Measurements from ENCODE around the gene SLC30A2.
A peak's percentile ranks its signal among the peaks of the same experiment; 100 is the strongest.

SLC30A2 gene

DNA sequence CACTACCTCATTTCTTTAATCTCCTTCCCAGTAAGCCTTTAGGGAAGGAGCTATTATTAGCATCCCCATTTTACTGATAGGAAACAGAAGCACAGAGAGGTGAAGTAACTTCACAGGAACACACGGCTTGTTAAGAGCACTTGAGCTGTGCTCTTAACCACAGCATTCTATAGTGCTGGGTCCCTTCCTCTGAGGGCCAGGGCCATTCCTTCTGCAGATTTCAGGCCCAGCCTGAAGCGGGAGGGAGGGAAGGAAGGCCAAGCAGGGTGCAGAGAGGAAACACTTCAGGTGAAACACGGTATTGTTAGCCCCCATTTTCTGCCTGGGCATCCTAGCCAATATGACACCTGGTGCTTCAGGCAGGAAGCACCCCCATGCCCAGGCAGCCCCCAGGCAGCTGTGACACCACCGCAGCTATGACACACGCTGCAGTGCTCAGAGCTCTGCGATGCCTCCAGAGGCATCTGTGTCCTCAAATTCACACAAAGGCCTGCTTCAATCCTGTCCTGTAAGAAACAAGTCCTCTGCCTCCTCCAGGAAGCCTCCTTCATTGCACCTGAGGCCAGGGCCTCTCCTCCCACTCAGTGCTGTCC is 28.9 kb downstream of the SLC30A2 start:
- H3K27me3 ChIP-seq (ENCODE audit: insufficient read depth, low read length) = no peaks in the 10 kb centered on the region
- no peaks in the 10 kb centered on the region for H3K4me1 ChIP-seq (ENCODE audit: insufficient read depth, low read length)
- 0 out of 2 replicates have a peak overlapping the region, but pooled peaks have one; percentile 21 for H3K9ac ChIP-seq (ENCODE audit: low read depth, low read length)
- no peaks in the 10 kb centered on the region for H3K9me3 ChIP-seq (ENCODE audit: insufficient read depth, low read depth, low read length)
- no peaks in the 10 kb centered on the region for H3K36me3 ChIP-seq (ENCODE audit: insufficient read depth, low read depth, low read length)
- no peak overlapping the region for H3K27ac ChIP-seq (ENCODE audit: low read length)
- no peak overlapping the region for H3K4me3 ChIP-seq (ENCODE audit: low read length)

DNA sequence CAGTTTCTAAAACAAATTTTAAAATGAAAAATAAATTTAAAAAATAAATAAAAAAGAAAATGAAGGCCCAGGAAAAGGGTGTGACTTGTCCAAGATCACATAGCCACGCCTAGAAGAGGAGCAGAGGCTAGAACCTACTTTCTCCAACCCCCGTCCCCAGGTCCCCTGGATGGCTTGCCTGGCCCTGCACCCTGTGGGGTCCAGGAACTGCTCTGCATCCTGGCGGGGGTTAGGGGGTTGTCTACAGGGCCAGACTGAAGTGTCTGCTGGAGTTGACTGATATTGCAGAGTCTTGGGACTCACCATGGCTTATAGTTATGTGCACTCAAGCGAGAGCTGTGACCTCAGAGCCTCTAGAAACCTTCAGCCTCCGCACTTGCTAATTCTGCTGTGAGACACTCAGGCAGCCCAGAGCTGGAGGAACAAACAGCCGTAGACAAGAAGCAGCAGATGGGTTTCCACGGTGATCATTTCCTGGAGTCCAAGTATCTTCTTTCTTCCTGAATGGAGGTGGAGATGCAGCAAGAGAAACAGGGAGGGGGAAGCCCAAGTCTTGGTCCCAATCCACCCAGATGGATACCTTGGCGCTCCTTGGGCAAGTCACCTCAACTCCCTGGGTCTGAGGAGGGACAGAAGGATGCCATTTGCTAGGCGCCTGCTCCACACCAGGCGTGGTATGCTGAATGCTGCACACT is 29.5 kb downstream of the SLC30A2 start:
- H3K4me1 ChIP-seq (ENCODE audit: insufficient read depth, low read length) = no peaks in the 10 kb centered on the region
- H3K4me3 ChIP-seq (ENCODE audit: low read length) = no peak overlapping the region
- H3K27ac ChIP-seq (ENCODE audit: low read length) = no peak overlapping the region
- no peaks in the 10 kb centered on the region for H3K36me3 ChIP-seq (ENCODE audit: insufficient read depth, low read depth, low read length)
- no peaks in the 10 kb centered on the region for H3K9me3 ChIP-seq (ENCODE audit: insufficient read depth, low read depth, low read length)
- H3K9ac ChIP-seq (ENCODE audit: low read depth, low read length) = 0 out of 2 replicates have a peak overlapping the region, but pooled peaks have one; percentile 21
- H3K27me3 ChIP-seq (ENCODE audit: insufficient read depth, low read length) = no peaks in the 10 kb centered on the region

DNA sequence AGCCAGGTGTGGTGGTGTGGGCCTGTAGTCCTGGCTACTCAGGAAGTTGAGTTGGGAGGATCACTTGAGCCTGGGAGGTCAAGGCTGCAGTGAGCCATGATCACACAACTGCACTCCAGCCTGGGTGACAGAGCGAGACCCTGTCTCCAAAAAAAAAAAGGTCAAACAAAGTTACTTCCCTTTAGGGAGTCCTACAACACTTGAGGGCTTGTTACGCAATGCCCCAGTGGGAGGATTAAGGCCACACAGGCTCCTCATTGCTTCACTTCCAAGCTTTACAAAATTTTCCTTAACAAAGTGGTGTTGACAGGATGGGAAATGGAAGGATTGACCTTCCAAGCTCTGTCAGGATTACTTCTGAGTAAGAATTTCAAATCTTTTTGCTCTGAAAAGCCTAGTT is 30.6 kb downstream of the SLC30A2 start:
- no peaks in the 10 kb centered on the region for H3K9me3 ChIP-seq (ENCODE audit: insufficient read depth, low read depth, low read length)
- no peaks in the 10 kb centered on the region for H3K36me3 ChIP-seq (ENCODE audit: insufficient read depth, low read depth, low read length)
- peaks cover 3% of the 10 kb centered on the region; the same call in 1 of the 2 replicates for H3K4me1 ChIP-seq (ENCODE audit: insufficient read depth, low read length)
- no peaks in the 10 kb centered on the region for H3K27me3 ChIP-seq (ENCODE audit: insufficient read depth, low read length)
- H3K27ac ChIP-seq (ENCODE audit: low read length) = no peak overlapping the region
- no peak overlapping the region for H3K4me3 ChIP-seq (ENCODE audit: low read length)
- H3K9ac ChIP-seq (ENCODE audit: low read depth, low read length) = no peak overlapping the region

DNA sequence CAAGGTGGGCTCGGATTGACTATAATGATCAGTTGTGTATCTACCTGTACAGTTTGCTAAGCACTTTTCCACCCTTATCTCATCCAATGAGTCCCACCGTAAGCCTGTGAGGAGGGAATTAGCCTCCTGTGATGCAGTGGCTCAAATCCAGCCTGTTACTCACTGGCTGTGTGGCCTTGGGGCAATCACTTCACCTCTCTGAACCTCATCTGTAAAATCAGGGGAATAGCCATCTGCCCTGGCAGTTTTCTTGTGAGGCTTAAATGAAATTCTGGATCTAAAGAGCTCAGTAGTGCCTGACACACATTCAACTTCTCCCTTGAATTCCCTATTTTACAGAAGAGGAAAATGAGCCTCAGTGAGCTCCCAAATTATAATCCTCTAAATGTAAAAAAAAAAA is 31.7 kb downstream of the SLC30A2 start:
- no peak overlapping the region for H3K27ac ChIP-seq (ENCODE audit: low read length)
- H3K9ac ChIP-seq (ENCODE audit: low read depth, low read length) = no peak overlapping the region
- peaks cover 5% of the 10 kb centered on the region; the same call in 1 of the 2 replicates for H3K4me1 ChIP-seq (ENCODE audit: insufficient read depth, low read length)
- H3K4me3 ChIP-seq (ENCODE audit: low read length) = no peak overlapping the region
- H3K9me3 ChIP-seq (ENCODE audit: insufficient read depth, low read depth, low read length) = no peaks in the 10 kb centered on the region
- H3K36me3 ChIP-seq (ENCODE audit: insufficient read depth, low read depth, low read length) = no peaks in the 10 kb centered on the region
- H3K27me3 ChIP-seq (ENCODE audit: insufficient read depth, low read length) = no peaks in the 10 kb centered on the region

DNA sequence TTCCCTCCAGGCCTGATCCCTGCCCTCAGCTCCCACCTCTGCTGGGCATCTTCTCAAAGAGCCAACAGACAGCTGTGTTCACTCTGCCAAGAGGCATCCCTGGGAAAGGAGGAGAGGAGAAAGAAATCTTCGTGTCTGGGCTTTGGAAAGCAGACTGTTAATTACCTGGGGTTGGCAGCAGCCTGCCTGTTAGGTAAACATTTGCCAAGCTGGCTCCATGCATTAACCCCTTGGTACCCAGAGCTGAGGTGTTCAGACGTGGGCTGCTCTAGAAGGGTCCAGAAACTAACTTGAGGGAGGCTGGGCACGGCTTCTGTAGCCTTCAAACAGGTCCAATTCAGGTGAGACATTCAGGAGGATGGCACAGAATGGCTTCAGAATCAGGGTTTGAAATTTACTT is 33.1 kb downstream of the SLC30A2 start:
- no peak overlapping the region for H3K27ac ChIP-seq (ENCODE audit: low read length)
- H3K9ac ChIP-seq (ENCODE audit: low read depth, low read length) = no peak overlapping the region
- H3K4me3 ChIP-seq (ENCODE audit: low read length) = no peak overlapping the region
- H3K36me3 ChIP-seq (ENCODE audit: insufficient read depth, low read depth, low read length) = no peaks in the 10 kb centered on the region
- H3K9me3 ChIP-seq (ENCODE audit: insufficient read depth, low read depth, low read length) = no peaks in the 10 kb centered on the region
- peaks cover 5% of the 10 kb centered on the region; the same call in 1 of the 2 replicates for H3K4me1 ChIP-seq (ENCODE audit: insufficient read depth, low read length)
- H3K27me3 ChIP-seq (ENCODE audit: insufficient read depth, low read length) = no peaks in the 10 kb centered on the region

DNA sequence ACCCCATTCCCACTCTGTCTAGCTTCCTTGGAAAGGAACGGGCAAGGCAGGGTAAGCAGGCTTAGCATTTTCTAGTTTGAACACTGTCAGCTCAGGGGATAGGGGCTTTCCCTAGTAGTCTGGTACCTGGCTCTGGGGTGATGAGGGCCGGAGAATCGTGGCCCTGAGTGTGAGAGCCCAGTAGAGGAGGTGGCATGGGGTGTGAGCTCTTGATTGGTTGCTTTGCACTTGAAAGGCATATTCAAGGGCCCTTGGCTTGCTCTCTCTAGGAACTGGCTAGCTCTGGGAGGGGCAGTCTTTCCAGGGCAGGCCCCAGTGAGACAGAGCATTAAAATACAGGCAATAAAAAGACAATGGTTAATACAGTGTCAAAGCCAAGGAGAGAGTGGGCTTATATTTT is 35.1 kb downstream of the SLC30A2 start:
- H3K27ac ChIP-seq (ENCODE audit: low read length) = no peak overlapping the region
- no peak overlapping the region for H3K4me3 ChIP-seq (ENCODE audit: low read length)
- H3K36me3 ChIP-seq (ENCODE audit: insufficient read depth, low read depth, low read length) = no peaks in the 10 kb centered on the region
- no peaks in the 10 kb centered on the region for H3K27me3 ChIP-seq (ENCODE audit: insufficient read depth, low read length)
- H3K9me3 ChIP-seq (ENCODE audit: insufficient read depth, low read depth, low read length) = no peaks in the 10 kb centered on the region
- H3K9ac ChIP-seq (ENCODE audit: low read depth, low read length) = no peak overlapping the region
- H3K4me1 ChIP-seq (ENCODE audit: insufficient read depth, low read length) = peaks cover 5% of the 10 kb centered on the region; the same call in 1 of the 2 replicates

DNA sequence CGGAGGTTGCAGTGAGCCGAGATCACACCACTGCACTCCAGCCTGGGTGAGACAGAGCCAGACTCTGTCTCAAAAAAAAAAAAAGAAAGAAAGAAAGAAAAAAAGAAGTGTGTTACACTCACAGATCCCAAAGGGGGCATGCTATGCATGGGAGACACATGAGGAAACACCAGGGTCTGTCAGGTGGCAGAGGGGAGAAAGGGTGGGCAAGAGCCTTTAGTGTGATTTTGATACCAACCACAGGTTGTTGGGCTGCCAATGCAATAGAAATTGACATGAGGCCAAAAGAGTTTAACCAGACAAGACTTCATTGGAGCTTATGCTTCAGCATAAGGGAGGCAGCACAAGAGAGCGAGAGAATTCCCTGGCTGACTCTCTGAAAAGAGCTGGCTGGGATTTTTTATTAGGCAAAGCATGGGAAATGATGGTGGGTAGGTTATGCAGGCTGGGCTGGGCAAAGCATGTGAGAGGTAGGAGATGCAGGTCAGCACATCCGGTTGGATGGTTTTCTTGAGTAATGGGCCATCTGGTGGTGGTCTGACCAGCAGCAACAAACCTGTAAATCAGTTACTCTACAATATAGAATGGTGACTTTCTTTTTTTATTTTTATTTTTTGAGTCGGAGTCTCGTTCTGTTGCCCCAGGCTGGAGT is 36.0 kb downstream of the SLC30A2 start:
- Histone ChIP-seq H3K4me3 (ENCODE audit: low read length) (no peak overlapping the region), H3K9me3 (ENCODE audit: insufficient read depth, low read depth, low read length) (no peaks in the 10 kb centered on the region), H3K27ac (ENCODE audit: low read length) (no peak overlapping the region), H3K9ac (ENCODE audit: low read depth, low read length) (no peak overlapping the region), H3K36me3 (ENCODE audit: insufficient read depth, low read depth, low read length) (no peaks in the 10 kb centered on the region), H3K27me3 (ENCODE audit: insufficient read depth, low read length) (no peaks in the 10 kb centered on the region), H3K4me1 (ENCODE audit: insufficient read depth, low read length) (peaks cover 5% of the 10 kb centered on the region; the same call in 1 of the 2 replicates)

DNA sequence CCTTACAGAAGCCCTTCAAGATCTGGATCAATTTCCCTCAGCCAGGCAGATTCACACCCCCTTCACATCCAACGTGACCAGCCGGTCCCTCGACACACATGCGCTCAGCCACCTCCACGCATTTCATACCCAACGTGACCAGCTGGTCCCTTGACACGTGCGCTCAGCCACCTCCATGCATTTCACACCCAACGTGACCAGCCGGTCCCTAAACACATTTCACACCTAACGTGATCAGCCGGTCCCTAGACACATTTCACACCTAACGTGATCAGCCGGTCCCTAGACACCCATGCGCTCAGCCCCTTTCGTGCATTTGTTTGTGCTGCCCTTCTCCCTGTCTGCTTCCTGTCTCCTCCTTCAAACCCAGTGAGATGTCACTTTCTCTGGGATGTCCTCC is 39.2 kb downstream of the SLC30A2 start:
- no peak overlapping the region for H3K27ac ChIP-seq (ENCODE audit: low read length)
- no peaks in the 10 kb centered on the region for H3K36me3 ChIP-seq (ENCODE audit: insufficient read depth, low read depth, low read length)
- peaks cover 5% of the 10 kb centered on the region; the same call in 1 of the 2 replicates for H3K4me1 ChIP-seq (ENCODE audit: insufficient read depth, low read length)
- no peaks in the 10 kb centered on the region for H3K9me3 ChIP-seq (ENCODE audit: insufficient read depth, low read depth, low read length)
- H3K4me3 ChIP-seq (ENCODE audit: low read length) = no peak overlapping the region
- no peaks in the 10 kb centered on the region for H3K27me3 ChIP-seq (ENCODE audit: insufficient read depth, low read length)
- H3K9ac ChIP-seq (ENCODE audit: low read depth, low read length) = no peak overlapping the region

DNA sequence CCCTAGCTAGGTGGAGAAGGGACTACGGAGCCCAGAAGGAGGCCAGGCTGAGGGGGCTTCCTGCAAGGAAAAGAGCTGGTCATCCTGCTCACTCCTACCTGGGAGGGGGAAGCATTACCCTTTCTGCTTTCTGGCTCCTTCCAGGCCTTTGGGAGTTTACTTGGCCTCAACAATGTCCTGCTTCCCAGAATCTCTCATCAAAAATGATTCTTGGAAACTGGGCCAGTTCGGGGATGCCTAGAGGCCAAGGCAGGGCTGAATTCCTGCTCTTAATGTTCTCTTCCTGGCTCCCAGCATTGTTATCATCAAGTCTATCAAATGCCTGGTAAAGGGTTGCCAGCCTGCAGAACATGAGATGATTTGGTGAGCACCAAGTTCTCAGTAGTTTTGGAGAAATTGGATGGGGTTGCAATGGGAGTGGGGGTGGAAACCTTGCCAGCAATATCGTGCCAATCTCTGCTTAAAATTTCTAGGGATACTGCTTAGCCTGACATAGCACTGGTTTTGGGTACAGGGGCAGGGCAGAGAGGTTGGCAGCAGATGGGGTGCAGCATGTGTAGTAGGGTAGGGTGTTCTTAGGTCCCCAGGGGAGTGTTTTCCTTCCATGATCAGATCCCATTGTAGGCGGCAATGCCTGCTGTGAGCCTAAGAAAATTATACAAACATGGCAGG is 40.3 kb downstream of the SLC30A2 start:
- no peak overlapping the region for H3K4me3 ChIP-seq (ENCODE audit: low read length)

DNA sequence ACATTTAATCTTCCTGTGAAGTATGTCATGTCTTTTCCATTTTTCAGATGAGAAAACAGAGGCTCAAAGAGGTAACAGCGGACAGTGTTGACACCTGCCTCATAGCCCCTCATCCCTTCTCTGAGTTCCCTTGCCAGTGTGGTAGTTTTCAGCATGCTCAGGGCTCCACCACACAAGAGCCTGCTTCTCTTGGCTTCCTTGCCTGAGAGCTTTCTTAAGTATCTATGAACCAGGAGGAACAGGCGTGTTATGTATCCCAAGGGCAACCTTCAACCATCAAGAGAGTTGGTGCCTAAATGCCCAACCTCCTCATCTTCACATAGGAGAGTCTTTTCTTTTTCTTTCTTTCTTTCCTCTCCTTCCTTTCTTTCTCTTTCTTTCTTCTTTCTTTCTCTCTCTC is 42.2 kb downstream of the SLC30A2 start:
- Histone ChIP-seq H3K9ac (ENCODE audit: low read depth, low read length) (no peak overlapping the region), H3K27me3 (ENCODE audit: insufficient read depth, low read length) (no peaks in the 10 kb centered on the region), H3K27ac (ENCODE audit: low read length) (no peak overlapping the region)

More for the DNA sequence above, 40.3 kb downstream of the SLC30A2 start:
- H3K27ac ChIP-seq (ENCODE audit: low read length) = no peak overlapping the region
- no peaks in the 10 kb centered on the region for H3K9me3 ChIP-seq (ENCODE audit: insufficient read depth, low read depth, low read length)
- peaks cover 2% of the 10 kb centered on the region; the same call in 1 of the 2 replicates for H3K4me1 ChIP-seq (ENCODE audit: insufficient read depth, low read length)
- H3K9ac ChIP-seq (ENCODE audit: low read depth, low read length) = no peak overlapping the region
- H3K36me3 ChIP-seq (ENCODE audit: insufficient read depth, low read depth, low read length) = no peaks in the 10 kb centered on the region
- H3K27me3 ChIP-seq (ENCODE audit: insufficient read depth, low read length) = no peaks in the 10 kb centered on the region

DNA sequence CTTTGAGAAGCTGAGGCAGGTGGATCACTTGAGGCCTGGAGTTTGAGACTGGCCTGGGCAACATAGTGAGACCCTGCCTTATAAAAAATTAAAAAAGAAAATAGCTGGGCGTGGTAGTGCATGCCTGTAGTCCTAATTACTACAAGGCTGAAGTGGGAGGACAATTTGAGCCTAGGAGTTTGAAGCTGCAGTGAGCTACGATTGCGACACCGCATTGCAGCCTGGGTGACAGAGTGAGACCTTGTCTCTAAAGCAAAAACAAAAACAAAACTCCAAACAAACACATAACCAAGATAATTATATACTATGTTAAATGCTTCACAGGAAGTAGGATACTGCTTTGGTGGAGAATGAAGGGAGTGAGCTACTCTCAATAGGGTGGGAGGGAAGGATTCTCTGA is 42.7 kb downstream of the SLC30A2 start:
- H3K4me1 ChIP-seq (ENCODE audit: insufficient read depth, low read length) = peaks cover 6% of the 10 kb centered on the region; the same call in 1 of the 2 replicates
- H3K9me3 ChIP-seq (ENCODE audit: insufficient read depth, low read depth, low read length) = no peaks in the 10 kb centered on the region
- no peak overlapping the region for H3K4me3 ChIP-seq (ENCODE audit: low read length)
- H3K27me3 ChIP-seq (ENCODE audit: insufficient read depth, low read length) = no peaks in the 10 kb centered on the region
- no peak overlapping the region for H3K27ac ChIP-seq (ENCODE audit: low read length)
- no peaks in the 10 kb centered on the region for H3K36me3 ChIP-seq (ENCODE audit: insufficient read depth, low read depth, low read length)
- H3K9ac ChIP-seq (ENCODE audit: low read depth, low read length) = no peak overlapping the region

More for the DNA sequence above, 42.2 kb downstream of the SLC30A2 start:
- H3K36me3 ChIP-seq (ENCODE audit: insufficient read depth, low read depth, low read length) = no peaks in the 10 kb centered on the region
- peaks cover 2% of the 10 kb centered on the region; the same call in 1 of the 2 replicates for H3K4me1 ChIP-seq (ENCODE audit: insufficient read depth, low read length)
- no peaks in the 10 kb centered on the region for H3K9me3 ChIP-seq (ENCODE audit: insufficient read depth, low read depth, low read length)
- no peak overlapping the region for H3K4me3 ChIP-seq (ENCODE audit: low read length)
